Effector CD4-positive, alpha-beta T cell (primary cell): Measurements from ENCODE around the gene SCRN2.

ENCODE experiments used
- DNase-seq: peaks from one replicate; pipeline ENCODE4 v3.0.0-alpha.2; 2020
- total RNA-seq: gene quantifications from one replicate; lab custom pipeline; 2026; lab: John Stamatoyannopoulos, UW

The SCRN2 gene
- total RNA-seq = 22.9 reads per million, percentile 50 among the genes with 10 or more reads in this experiment

GRCh38 chr17:47840742-47841487, at the start of gene SCRN2:
SCRN2 (minus strand) TSS chr17:47841273; CDS start chr17:47840843, 430 bp downstream.
- DNase-seq = peak; percentile 77

DNA sequence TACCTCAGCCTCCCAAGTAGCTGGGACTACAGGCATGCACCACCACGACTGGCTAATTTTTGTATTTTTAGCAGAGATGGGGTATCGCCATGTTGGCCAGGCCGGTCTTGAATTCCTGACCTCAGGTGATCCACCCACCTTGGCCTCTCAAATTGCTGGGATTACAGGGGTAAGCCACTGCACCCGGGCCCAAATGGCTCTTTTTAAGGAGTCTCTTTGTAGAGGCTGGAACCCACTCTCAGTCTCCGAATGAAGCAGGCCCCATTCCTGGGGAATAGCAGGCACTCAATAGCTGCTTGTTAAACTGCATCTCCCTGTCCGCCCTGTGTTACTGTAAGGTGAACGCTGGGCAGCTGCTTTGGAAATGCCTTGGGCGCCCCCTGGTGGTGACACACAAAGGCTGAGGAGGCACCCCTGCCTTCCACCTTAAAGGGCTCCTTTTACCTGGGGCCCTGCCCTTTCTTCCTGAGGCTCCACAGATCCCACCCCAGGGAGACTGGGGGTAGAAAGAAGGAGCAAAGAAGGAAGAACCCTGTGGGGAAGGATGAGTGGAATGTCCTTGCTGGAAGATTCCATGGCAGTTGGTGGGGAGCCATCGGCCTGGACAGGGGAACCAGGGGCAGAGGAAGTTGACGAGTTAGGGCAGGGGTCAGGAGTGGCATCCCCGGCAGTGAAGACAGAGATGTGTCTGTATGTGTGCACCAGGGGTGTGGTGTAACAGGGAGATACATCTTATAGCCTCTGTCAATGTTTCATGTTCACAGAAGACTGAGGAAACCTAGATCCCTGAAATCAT, 48.9 kb upstream of the SCRN2 start:
- peak; percentile 92 for DNase-seq

DNA sequence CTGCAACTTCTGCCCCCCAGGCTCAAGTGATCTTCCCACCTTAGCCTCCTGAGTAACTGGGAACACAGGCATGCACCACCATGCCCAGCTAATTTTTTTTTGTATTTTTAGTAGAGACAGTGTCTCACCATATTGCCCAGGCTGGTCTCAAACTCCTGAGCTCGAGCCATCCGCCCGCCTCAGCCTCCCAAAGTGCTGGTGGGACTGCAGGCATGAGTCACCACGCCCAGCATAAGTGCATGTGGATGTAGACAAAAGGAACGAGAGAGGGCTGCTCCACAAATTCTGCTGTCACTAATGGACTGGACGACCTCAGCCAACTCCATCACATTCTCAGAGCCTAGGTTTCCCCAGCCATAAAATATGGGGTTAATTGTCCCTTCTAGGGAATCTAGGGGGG, 47.2 kb upstream of the SCRN2 start:
- no peak for DNase-seq

DNA sequence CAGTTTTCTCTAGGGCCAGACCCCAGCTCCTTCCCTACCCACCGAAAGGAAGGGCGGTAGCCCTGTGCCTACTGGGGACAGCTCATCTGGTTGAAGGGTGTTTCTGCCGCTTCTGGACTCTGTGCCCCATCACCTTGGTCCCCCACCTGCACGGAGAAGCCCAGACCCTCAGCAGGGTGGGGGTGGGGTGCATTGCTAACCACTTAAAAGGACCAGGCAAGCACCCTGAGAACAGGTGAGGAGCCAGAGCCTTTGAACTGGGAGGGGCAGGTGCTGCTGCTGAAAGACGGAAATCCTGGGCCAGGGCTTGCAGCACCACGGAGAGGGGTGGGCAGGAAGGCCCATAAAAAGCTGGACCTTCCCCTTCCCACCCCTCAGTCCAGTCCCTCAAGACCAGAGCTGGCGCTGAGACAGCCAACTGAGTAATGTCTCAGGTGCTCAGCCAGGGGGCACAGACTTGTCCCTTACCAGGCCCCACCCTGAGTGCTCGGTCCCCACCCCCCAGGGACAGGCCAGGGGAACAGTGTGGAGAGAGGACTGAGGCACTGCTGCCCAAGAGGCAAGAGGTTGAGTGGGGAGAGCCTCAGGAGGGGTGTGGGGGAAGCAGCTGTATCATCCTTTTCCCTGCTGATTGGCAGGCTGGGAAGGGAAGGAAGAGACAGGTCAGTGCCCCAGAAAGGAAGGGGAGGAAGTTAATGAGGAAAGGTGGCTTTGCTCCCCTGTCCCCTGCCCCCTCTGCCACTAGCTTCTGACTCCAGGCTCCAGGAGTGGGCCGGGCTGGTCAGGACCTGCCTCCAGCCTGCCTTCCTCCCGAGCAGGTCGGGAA, 44.0 kb upstream of the SCRN2 start:
- DNase-seq = no peak

DNA sequence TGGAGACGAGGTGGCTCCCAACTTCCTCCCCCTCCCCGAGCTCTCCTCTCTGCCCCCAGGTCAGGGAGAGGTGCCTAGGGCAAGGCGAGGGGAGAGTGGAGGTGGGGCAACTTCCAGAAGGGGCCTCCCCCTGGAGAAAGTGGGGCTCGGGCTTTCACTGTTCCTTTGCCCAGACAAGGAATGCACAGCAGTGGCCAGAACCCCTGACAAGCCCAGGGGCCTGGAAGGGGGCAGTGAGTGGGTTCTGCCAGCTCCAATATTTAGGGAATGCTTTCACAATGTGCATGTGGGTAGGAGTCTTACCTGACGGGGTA, 43.3 kb upstream of the SCRN2 start:
- DNase-seq = no peak

GRCh38 chr17:47883589-47884426, 42.7 kb upstream of the SCRN2 start:
- no peak for DNase-seq

DNA sequence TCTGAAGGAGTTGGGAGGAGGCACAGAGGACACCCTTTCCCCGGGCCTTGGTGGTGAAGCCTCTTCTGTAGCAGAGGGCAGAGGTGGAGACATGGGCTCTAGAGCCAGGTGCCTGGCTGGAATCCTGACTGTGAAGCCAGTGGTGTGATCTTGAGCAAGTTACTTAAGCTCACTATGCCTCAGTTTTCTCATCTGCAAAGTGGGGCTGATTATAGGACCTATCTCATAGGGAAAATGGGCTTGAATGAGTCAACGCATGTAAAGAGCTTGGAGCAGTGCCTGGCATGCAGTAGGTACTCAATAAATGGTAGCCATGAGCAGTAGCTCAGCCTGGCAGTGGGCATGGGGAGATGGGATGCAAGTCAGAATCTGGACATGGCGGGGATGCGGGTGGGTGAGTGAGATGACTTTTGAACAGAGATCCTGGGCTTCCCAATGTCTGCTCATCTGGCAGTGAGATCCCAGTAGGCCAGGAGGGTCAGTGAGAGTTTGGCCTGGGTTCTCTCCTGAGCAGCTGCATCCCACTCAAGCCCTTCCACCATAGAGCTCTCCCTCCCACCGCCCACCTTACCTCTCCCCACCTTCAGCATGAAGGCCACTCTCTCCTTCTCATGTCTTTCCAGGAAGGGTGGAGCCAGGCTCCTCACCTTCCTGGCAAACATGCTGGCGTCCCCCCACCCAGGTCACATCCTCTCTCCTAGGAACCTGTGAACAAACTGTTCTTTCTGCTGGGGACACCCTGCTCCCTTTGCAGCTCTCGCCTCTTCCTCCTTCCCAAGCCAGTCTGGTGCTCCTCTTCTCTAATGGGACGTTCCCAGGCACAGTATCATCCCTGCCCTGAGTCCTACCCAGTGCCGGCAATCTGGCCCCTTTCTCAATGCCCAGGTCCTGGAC, 41.9 kb upstream of the SCRN2 start:
- no peak for DNase-seq

- no peak for DNase-seq
These were observed 41.2 kb upstream of the SCRN2 start for GRCh38 chr17:47882247-47882646.

DNA sequence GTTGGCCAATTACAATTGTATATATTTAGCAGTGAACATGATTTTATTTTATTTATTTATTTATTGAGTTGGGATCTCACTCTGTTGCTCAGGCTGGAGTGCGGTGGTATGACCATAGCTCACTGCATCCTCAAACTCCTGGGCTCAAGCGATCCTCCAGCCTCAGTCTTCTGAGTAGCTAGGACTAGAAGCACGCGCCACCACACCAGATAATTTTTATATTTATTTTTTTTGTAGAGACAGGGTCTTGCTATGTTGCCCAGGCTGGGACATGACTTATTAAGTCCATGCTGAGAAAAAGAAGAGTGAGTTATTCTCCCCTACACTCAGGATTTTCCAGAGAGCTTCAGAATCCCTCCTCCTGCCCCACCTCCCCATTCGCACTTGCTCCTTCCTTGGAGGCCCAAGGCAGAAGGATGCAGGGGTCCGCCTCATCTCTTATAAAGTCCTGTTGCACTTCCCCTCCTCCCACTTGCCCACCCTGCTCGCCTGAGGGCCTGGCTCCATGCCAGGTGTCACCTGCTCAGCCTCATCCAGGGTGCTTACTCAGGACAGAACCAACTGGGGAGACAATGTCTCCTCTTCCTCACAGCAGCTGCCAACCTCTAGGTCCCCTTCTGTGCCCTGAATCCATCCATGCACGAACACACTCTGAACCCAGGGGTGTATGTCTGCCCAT, 38.8 kb upstream of the SCRN2 start:
- DNase-seq = no peak

DNA sequence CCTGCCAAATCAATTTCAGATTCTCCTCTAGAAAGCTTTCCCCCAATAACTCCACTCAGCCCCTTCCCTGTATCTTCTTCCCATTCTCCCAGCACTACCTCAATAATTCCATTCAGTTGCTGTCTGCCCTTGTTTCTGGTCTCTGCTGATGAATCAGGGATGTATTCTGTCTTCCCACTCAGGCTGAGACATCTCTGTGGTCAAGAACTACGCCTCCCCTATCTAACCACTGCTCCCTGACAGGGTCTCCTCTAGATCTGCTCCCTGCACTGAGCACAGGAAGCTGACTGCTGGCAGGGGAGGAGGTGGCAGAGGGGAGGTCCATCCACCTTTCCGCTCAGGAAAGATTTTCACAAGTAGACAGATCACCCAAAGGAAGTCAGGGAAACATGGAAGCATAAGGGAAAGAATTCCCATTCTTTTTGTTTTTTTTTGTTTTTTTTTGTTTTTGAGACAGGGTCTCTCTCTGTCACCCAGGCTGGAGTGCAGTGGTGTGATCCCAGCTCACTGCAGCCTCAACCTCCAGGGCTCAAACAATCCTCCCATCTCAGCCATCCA, 38.0 kb upstream of the SCRN2 start:
- no peak for DNase-seq

- DNase-seq = no peak
These were observed 37.3 kb upstream of the SCRN2 start for GRCh38 chr17:47878203-47879027.

GRCh38 chr17:47877368-47878034, 36.4 kb upstream of the SCRN2 start:
- DNase-seq = no peak

DNA sequence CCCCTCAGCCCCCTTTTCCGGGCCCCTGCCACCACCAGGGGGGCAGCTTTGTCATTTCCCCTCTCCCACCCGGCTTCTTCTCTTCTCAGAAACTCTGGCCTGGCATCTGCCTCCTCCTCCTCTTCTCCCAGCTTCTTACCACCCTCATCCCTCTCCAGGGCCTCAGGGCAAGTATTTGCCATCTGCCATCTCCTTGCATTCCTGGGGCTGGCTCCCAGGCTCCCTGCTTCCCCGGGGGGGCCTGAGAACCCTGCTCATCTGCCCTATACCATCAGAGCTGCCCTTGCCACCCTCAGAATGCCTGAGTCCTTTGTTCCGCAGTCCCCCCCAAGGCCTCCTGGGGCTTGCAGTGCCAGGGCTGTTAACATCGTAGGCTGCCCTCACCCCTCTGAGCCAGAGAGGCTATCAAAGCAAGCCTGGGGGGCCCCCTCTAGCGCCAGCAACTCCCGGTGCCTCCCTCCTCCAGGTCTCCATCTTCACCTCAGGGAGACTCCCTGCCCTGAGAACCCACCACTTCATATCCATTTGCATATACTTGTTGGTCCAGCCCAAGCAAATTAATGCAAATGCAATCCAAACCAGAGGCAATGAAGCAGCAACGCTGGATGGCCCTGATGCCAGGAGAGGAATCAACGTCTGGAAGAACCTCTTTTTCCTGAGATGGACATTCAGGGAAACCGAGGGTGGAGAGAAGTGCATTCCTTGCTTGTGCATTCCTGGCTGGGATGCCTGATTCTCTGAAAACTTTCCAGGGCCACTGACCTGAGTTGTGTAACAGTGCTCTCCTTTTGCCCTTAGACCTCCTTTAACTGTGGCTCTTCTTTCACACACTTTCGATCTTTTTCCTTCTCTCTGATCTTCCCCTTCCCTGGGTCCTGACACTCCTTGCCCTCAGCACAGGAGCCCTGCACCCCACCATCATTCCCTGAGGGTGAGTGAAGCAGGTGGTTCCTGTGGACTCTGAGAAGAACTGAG, 34.2 kb upstream of the SCRN2 start:
- no peak for DNase-seq

DNA sequence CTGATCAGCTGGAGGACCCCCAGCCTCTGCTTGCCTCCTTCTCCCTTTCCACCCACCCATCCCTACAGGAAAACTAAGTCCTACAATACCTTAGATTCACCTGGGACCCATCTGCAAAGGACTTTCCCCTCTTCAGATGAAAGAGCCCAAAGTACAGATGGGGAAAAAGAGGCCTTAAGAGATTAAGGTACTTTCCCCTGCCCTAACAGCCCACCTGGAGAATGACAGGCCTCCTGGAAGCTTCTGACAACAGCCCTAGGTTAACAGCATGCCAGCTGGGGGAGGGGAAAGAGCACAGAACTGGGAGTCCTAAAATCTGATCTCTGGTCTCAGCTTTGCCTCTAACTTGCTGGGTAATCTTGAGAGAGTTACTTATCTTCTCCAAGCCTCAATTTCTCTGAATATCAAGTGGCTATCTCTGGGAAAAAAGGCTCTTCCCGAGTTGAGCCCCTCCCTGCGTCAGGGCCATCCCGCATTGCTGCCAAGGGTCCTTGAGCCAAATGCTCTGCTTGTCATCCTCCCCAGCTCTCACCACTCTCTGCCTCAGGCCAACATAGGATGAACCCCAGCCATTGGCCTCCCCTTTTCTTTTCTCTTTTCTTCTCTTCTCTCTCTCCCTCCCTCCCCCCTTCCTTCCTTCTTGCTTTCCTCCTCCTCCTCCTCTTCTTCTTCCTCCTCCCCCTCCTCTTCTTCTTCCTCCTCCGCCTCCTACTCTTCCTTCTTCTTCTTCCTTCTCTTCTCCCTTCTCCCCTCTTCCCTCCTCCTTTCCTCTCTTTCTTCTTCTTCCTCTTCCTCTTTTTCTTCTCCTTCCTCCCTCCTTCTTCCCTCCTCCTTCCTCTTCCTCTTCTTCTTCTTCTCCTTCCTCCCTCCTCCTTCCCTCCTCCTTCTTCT, 32.4 kb upstream of the SCRN2 start:
- DNase-seq = no peak

DNA sequence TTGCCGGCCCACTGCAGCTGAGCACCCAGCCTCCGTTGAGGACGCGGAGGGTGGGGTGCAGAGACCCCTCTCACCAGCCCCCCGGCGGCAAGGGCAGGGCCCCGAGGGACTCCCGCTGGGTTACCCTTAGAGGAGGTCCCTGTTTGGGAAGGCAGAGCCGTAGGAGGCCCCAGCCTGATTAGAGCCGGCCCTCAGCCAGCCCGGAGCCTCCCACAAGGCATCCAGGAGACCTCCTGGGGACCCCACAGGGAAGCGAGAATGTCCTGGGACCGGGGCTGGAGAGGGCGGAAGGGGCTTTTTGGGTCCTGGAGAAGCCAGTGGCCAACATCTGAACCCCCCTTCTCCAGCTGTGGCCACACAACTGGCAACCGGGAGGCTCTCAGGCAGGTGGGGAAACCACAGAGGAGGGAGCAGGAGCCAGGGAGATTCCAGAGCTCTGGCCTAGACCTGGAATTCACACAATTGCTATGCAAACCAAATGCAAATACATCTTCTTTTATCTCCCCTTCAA, 31.6 kb upstream of the SCRN2 start:
- no peak for DNase-seq

- DNase-seq = no peak
These were observed 31.1 kb upstream of the SCRN2 start for GRCh38 chr17:47872019-47872650.
